HepG2 (cell line): Measurements from ENCODE around the gene UMPS. TPM values are rescaled to one million over a fixed set of nuclear protein-coding genes. Genes with fewer than 3 reads are reported as not detected.

Experiments
- ATAC-seq: fragments of 200-7000 bp; cut with Tn5 transposase; 3 replicates; pipeline ENCODE4 v1.9.1; 2020; ENCODE audit warnings: mild to moderate bottlenecking, moderate library complexity
- BruUV-seq: library from RNA; stranded (reverse); fragments of 400-500 nt; replicated peaks from 2 replicates; lab custom pipeline; 2021; lab: Mats Ljungman, UMichigan
- CTCF ChIA-PET: fragments of 300-600 bp; formaldehyde crosslinking; extraction: SDS; loops from one replicate; lab custom pipeline; 2021; ENCODE audit warnings: low total read pairs, inconsistent platforms, low intra/inter-chr PET ratio; lab: Yijun Ruan, JAX
- POLR2A ChIA-PET: fragments of 350-600 bp; sonication (Branson Sonifier 250); formaldehyde crosslinking; loops from one replicate; lab custom pipeline; 2020; ENCODE audit warnings: antibody characterized with exemption, inconsistent platforms; lab: Yijun Ruan, JAX
- DNase-seq: peaks from one replicate; pipeline ENCODE4 v3.0.0-alpha.2; 2015; ENCODE audit warnings: low spot score
- FAIRE-seq: peaks from 3 replicates; lab custom pipeline; 2011; peaks lifted over from hg19 to GRCh38; lab: Jason Lieb, UNC
- H2AFZ ChIP-seq: one replicate; pipeline ENCODE4 v1.6.1; 2011; ENCODE audit warnings: low read length, inconsistent platforms
- H3K27ac ChIP-seq: fragments of 300-600 bp; 3 replicates; pipeline ENCODE4 v1.8.0; 2011; ENCODE audit warnings: mixed run types, mild to moderate bottlenecking, mixed read lengths, low read length, inconsistent platforms; ENCODE audit not compliant: insufficient read depth; ENCODE audit errors: extremely low read length
- H3K27me3 ChIP-seq, 2 experiments: fragments of 200-600 bp in 1 of 2; 2 replicates in 1 of 2; 3 replicates in 1 of 2; pipeline versions ENCODE4 v1.6.0 to v1.8.0; 2011; ENCODE audit warnings: low read length in 2 of 2, mild to moderate bottlenecking in 2 of 2, moderate library complexity in 2 of 2, inconsistent platforms in 1 of 2; ENCODE audit not compliant: insufficient read depth in 2 of 2, control insufficient read depth in 1 of 2
- H3K36me3 ChIP-seq, 2 experiments: fragments of 200-600 bp in 1 of 2; replicated peaks in 1 of 2; 2 replicates in 1 of 2; 3 replicates in 1 of 2; pipeline versions ENCODE4 v1.5.1 to v1.8.0; 2011; ENCODE audit warnings: low read length in 2 of 2, inconsistent platforms in 1 of 2; ENCODE audit not compliant: insufficient read depth in 2 of 2, control insufficient read depth in 1 of 2
- H3K4me1 ChIP-seq: 2 replicates; pipeline ENCODE4 v1.5.1; 2012; ENCODE audit warnings: low read length, inconsistent platforms; ENCODE audit not compliant: insufficient read depth
- H3K4me2 ChIP-seq: 2 replicates; pipeline ENCODE4 v1.6.0; 2011; ENCODE audit warnings: low read depth, low read length, inconsistent platforms
- H3K4me3 ChIP-seq, 3 experiments: fragments of 200-600 bp in 1 of 3; sonication (generic), shearing (Covaris generic) in 1 of 3; replicated peaks in 1 of 3; 2 replicates each; pipeline ENCODE4 v1.5.1; 2011 to 2016; ENCODE audit warnings: low read length in 3 of 3, inconsistent platforms in 2 of 3, low read depth in 2 of 3, mild to moderate bottlenecking in 2 of 3, control low read depth in 1 of 3, mixed read lengths in 1 of 3; ENCODE audit not compliant: insufficient read depth in 1 of 3
- H3K79me2 ChIP-seq: one replicate; pipeline ENCODE4 v1.6.1; 2011; ENCODE audit warnings: low read length, inconsistent platforms; ENCODE audit not compliant: insufficient read depth
- H3K9ac ChIP-seq: 2 replicates; pipeline ENCODE4 v1.6.0; 2011; ENCODE audit warnings: mild to moderate bottlenecking, low read depth, low read length, inconsistent platforms; ENCODE audit not compliant: insufficient read depth
- H3K9me3 ChIP-seq: 2 replicates; pipeline ENCODE4 v1.5.1; 2012; ENCODE audit warnings: mild to moderate bottlenecking, low read length
- H4K20me1 ChIP-seq: 2 replicates; pipeline ENCODE4 v1.6.0; 2011; ENCODE audit warnings: inconsistent platforms, mild to moderate bottlenecking, low read length, moderate library complexity; ENCODE audit not compliant: insufficient read depth
- ARNTL ChIP-seq: sonication (generic); formaldehyde crosslinking; IDR thresholded peaks from 2 replicates; pipeline ENCODE4 v1.4.0; 2020; ENCODE audit warnings: mild to moderate bottlenecking, missing genetic modification reagents
- CCDC6 ChIP-seq: sonication (generic); formaldehyde crosslinking; IDR thresholded peaks from 2 replicates; pipeline ENCODE4 v1.8.1; 2022; ENCODE audit warnings: mild to moderate bottlenecking, missing genetic modification reagents, moderate library complexity
- ELF4 ChIP-seq: sonication (generic); formaldehyde crosslinking; IDR thresholded peaks from 2 replicates; pipeline ENCODE4 v1.5.0; 2020; ENCODE audit warnings: missing genetic modification reagents, mild to moderate bottlenecking, moderate library complexity, borderline replicate concordance
- JUNB ChIP-seq: sonication (generic); formaldehyde crosslinking; IDR thresholded peaks from 2 replicates; pipeline ENCODE4 v1.8.0; 2022; ENCODE audit warnings: missing genetic modification reagents, mild to moderate bottlenecking, borderline replicate concordance
- MIER3 ChIP-seq: IDR thresholded peaks from 2 replicates; pipeline ENCODE4 v1.6.1; 2016; ENCODE audit warnings: missing compliant biosample characterization, borderline replicate concordance
- WGBS: methylation state at CpG from one replicate; pipeline ENCODE4 v1.1.6; 2017; ENCODE audit warnings: low lambda C conversion rate; 5-methylcytosine and 5-hydroxymethylcytosine counted together
- in situ Hi-C: cut with HindIII; loops from 2 replicates; pipeline ENCODE4 v1.10.0; 2017; ENCODE audit warnings: low pct_unique_long_range_greater_than_20kb; ENCODE audit not compliant: extremely low pct_ligation_motif_present
- intact Hi-C: fragments of 100-400 bp; cut with micrococcal nuclease; formaldehyde crosslinking; loops from one replicate; pipeline ENCODE4 v1.10.0; 2022; ENCODE audit not compliant: unreplicated experiment
- polyA plus RNA-seq, 8 experiments: library from polyadenylated mRNA; depleted of rRNA in 3 of 8; stranded (reverse) in 7 of 8; unstranded in 1 of 8; fragments of >200 nt; fragmentation: Illumina TruSeq in 4 of 8; extraction: Trizol in 4 of 8; gene quantifications; 2 replicates each; pipeline versions ENCODE4 v1.2.1 to v1.2.3, GENCODE V29; 2011 to 2016; ENCODE audit warnings: low read depth in 4 of 8, missing spikeins in 1 of 8, mixed read lengths in 1 of 8; ENCODE audit not compliant: insufficient read depth in 1 of 8
- total RNA-seq, 5 experiments: library from RNA; depleted of rRNA; stranded (reverse); fragments of >200 nt; fragmentation: Illumina TruSeq; extraction: Trizol; gene quantifications; 2 replicates each; pipeline ENCODE4 v1.2.3, GENCODE V29; 2016; ENCODE audit warnings: low read depth in 1 of 5
- TF ChIP-seq, protein P1 (sequence below), 2 experiments: sonication (generic) in 1 of 2; formaldehyde crosslinking in 1 of 2; IDR thresholded peaks; 2 replicates each; pipeline versions ENCODE4 v1.4.0 to v1.6.1; 2016 to 2020; ENCODE audit warnings: borderline replicate concordance in 1 of 2, low read depth in 1 of 2, mild to moderate bottlenecking in 1 of 2, missing genetic modification reagents in 1 of 2

Gene UMPS
- total and polyA plus RNA-seq, 2 of the 13 experiments (the other 11 are each of a cell fraction or from before 2014, with no cell fraction given), result 52.7 to 74.2 TPM

DNA sequence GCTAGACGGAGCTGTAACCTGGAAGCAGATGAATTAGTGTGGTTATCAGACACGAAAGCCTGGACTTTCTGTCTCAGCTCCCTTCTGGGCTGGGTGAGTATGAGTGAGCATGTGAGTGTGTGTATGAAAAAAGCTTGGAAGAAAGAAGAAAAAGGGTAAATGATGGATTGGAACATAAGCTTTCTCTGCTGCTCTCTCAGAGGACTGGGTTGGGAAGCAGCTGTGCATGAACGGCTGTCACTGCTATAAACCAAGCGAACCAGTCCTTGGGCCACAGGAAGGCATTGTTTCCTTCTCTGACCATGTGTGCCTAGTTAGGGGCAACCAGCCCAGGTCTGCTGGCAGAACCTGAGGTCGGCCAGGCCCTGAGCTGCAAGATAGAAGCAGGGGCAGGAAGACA, 37.0 kb downstream of the UMPS start:
- BruUV-seq, result no TSS peak
- WGBS, result 96% methylated on average over 5 of the region's 5 CpGs
- ATAC-seq (no peak), DNase-seq (no peak), FAIRE-seq (no peak)
- POLR2A ChIA-PET, result no interaction called here
- no peak overlapping the region for H3K4me3 ChIP-seq
- H4K20me1 ChIP-seq, result no peaks in the 10 kb centered on the region
- H3K79me2 ChIP-seq, result no peaks in the 10 kb centered on the region
- no peak overlapping the region for H3K9ac ChIP-seq
- H3K27ac ChIP-seq, result no peak overlapping the region
- H2AFZ ChIP-seq, result no peak overlapping the region
- CTCF ChIA-PET, result no interaction called here
- peaks cover 51 to 83% of the 10 kb centered on the region in 2 experiments for H3K36me3 ChIP-seq
- TF ChIP-seq CCDC6 (CRISPR knock-in tag), result no peak
- no peak for TF ChIP-seq JUNB (CRISPR knock-in tag)
- no peak for TF ChIP-seq ELF4
- TF ChIP-seq MIER3 (CRISPR knock-in tag), result no peak
- TF ChIP-seq, protein P1, sequence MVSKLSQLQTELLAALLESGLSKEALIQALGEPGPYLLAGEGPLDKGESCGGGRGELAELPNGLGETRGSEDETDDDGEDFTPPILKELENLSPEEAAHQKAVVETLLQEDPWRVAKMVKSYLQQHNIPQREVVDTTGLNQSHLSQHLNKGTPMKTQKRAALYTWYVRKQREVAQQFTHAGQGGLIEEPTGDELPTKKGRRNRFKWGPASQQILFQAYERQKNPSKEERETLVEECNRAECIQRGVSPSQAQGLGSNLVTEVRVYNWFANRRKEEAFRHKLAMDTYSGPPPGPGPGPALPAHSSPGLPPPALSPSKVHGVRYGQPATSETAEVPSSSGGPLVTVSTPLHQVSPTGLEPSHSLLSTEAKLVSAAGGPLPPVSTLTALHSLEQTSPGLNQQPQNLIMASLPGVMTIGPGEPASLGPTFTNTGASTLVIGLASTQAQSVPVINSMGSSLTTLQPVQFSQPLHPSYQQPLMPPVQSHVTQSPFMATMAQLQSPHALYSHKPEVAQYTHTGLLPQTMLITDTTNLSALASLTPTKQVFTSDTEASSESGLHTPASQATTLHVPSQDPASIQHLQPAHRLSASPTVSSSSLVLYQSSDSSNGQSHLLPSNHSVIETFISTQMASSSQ (IDR thresholded peaks at IDR 0.05; ENCODE audit: low read depth), result no peak
- TF ChIP-seq, protein P1 (CRISPR knock-in tag; IDR thresholded peaks at IDR 0.05; ENCODE audit: borderline replicate concordance), result no peak
- TF ChIP-seq ARNTL, result no peak
- no peak overlapping the region for H3K4me2 ChIP-seq
- no peaks in the 10 kb centered on the region for H3K9me3 ChIP-seq
- in situ Hi-C loops (loop anchor here (25.0 kb wide), 1 partner anchor 395 kb away; no protein-coding TSS in a partner anchor), intact Hi-C loops (no loop called here)
- H3K4me1 ChIP-seq, result peaks cover 5% of the 10 kb centered on the region
- H3K27me3 ChIP-seq, result no peaks in the 10 kb centered on the region
